Ovary (tissue), 3 donors: ENCODE data around the gene SCO1.

Experiments
- POLR2A ChIP-seq: fragments of 450-650 bp; IDR thresholded peaks from one replicate; pipeline ENCODE4 v1.6.1; 2017; ENCODE audit warnings: antibody characterized with exemption, mild to moderate bottlenecking, moderate library complexity
- TF ChIP-seq, protein P1 (sequence below), 3 donors: fragments of 450-650 bp in 2 of 3; fragments of 200-600 bp in 1 of 3; IDR thresholded peaks; one replicate each; pipeline versions ENCODE4 v1.5.1 to v1.8.0; 2016 to 2022; ENCODE audit warnings: antibody characterized with exemption in 3 of 3, mild to moderate bottlenecking in 1 of 3
- donor health status: DM: no; HTN: no; CAD: no.

DNA sequence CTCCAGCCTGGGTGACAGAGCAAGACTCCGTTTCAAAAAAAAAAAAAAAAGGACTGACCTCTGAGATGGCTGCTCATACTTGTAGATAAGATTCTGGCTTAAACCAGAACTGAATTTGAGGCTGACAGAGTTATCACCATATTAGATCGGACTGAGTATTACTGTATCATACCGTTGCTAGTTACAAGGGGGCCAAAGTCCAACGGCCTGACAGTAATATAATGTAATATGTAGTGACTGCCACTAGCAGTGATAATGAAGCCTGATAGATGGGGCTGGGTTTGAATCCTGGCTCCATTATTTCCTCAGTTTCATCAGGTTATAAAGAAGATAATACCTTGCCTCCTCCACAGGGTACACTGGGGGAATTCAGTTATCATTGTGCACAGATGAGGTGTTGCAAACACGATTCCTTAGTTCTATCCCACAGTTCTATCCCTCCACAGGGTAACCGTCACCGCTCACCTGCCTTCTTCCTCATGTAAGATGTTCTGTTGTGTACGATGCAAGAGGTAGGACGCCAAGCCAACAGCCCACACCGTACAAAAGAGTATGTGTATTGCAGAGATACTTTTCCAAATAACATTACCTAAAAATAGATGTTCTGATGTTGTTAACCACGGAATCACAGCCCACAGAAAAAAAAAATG is 27.3 kb upstream of the SCO1 start:
- TF ChIP-seq, protein P1, sequence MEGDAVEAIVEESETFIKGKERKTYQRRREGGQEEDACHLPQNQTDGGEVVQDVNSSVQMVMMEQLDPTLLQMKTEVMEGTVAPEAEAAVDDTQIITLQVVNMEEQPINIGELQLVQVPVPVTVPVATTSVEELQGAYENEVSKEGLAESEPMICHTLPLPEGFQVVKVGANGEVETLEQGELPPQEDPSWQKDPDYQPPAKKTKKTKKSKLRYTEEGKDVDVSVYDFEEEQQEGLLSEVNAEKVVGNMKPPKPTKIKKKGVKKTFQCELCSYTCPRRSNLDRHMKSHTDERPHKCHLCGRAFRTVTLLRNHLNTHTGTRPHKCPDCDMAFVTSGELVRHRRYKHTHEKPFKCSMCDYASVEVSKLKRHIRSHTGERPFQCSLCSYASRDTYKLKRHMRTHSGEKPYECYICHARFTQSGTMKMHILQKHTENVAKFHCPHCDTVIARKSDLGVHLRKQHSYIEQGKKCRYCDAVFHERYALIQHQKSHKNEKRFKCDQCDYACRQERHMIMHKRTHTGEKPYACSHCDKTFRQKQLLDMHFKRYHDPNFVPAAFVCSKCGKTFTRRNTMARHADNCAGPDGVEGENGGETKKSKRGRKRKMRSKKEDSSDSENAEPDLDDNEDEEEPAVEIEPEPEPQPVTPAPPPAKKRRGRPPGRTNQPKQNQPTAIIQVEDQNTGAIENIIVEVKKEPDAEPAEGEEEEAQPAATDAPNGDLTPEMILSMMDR (IDR thresholded peaks at IDR 0.05), result no peak
- no peak for TF ChIP-seq POLR2A
